HG02840 (cell line): ENCODE data around the gene APCDD1L.
"Not testable (repeated sequence)": the region's sequence is repeated elsewhere in the genome, so short reads cannot be mapped to it uniquely, and the experiment has no call there.

Experiments used
- ATAC-seq: cut with Tn5 transposase; IDR thresholded peaks from one replicate; pipeline ENCODE4 v1.9.1; 2021; ENCODE audit warnings: mild to moderate bottlenecking, moderate library complexity, moderate number of reproducible peaks; ENCODE audit not compliant: unreplicated experiment, low FRiP score

APCDD1L gene

GRCh38 chr20:58518387-58518786 is 3.2 kb upstream of the APCDD1L start:
- no peak for ATAC-seq

DNA sequence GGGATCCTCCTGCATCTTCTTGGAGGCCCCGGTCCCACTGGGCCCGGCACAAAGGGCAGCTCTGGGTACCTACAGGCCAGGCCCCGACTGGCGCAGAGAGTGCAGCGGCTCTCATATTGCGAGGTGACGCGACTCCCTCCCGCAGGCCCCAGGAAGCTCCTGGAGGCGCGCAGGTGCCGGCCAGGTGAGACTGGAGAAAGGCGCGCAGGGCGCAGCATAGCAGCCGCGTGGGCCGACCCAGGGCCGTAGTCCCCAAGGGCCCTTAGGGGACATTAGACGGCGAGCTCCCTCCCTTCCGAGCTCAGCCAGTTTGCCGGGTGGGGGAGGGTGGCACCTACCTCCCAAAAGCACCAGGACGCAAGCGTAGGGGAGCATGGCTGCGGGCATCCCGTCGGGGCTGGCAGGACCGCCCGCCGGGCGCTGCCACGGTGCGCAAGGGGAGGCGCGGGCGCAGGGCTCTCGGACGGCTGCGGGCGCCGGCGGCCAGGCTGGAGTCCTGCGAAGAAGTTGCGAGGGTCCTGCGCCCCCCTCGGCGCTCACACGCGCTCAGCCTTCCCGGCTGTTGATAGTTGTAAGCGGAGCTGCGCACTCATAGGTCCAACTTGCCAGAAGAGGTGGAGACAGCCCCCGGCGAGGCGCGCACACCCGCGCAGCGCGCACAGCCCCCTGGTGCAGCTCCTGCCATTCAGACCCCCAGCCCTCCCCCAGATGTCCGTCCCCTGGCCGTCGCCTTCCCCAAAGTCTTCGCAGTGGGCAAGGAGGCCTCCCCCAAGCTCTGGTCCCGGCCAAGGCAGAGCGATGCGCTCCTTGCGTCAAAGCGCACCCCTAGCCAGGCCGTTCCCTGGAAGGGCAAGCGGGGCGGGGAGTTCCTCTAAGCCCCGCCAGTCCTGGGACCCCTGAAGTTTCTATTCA is 622 bp downstream of the APCDD1L start:
- ATAC-seq = no peak

DNA sequence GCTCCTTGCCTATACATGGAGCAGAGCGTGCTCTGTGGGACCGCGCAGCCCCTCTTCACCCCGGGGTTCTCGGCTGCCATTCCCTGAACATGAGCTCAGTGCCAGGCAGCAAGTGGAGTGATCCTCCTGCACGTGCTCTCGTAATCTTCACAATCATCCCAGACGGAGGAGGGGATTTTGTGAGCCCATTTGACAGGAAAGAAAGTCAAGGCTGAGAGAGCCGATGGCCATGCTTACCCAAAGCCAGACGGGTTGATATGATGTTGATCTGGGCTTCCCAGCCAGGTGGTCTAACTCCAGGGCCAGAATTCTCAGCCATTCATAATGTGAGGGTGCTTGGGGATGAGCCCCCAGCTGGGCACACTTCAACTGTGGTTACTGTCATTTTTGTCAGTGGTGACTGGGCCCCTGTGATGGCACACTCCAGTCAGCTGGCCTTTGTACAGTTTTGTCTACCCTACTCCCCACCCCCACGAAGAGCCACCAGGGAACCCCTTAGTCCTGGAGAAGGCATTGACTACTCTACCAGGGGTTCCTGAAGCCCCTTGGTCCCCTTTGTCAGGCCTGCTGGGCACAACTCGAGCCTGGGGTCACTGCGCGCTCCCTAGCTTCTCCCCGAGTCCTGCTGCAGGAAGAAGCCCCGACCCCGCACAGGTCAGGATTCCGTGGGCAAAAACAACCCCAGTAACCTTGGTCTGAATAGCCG is 1.5 kb downstream of the APCDD1L start:
- no peak for ATAC-seq

GRCh38 chr20:58512808-58513552 is 2.2 kb downstream of the APCDD1L start:
- no peak for ATAC-seq

DNA sequence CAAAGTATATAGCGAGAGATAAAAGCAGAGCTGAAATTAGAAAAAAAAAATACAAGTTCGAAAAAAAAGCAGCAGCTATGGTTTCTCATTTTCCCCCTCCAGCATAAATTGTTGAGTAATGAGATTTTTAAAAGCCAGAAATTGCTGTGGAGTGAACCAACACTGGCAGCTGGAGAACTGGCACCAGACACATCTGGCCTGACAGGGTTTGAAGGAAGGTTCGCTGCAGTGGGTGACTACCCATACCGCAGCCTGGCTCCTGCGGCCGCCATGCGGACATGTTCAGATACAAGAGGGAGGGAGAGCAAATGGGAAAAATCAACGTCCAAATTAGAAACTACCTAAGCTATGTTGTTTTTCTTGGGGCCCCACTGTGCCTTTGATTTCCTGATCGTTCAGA is 3.3 kb downstream of the APCDD1L start:
- no peak for ATAC-seq

GRCh38 chr20:58511364-58511763 is 3.8 kb downstream of the APCDD1L start:
- no peak for ATAC-seq

DNA sequence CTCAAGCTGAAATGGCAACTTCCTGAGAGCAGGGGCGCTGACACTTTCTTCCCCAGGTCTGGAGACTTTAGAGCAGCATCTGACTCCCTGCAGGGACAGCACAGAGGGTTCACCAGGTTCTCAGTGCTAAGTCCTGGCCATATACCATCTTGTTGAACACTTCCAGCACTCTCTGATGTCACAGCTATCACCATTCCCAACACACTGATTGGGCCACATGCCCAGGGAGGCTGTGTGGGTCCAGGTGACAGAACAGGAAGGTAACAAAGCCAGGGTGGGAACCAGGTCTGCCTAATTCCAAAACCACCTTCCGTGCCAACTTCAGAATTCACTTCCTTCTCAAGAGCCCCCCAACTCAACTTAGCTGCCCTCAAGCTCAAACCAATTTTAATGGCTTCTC is 4.3 kb downstream of the APCDD1L start:
- ATAC-seq = no peak

GRCh38 chr20:58508762-58509395 is 6.3 kb downstream of the APCDD1L start:
- ATAC-seq = no peak

GRCh38 chr20:58506999-58507398 is 8.2 kb downstream of the APCDD1L start:
- not testable (repeated sequence) for ATAC-seq

GRCh38 chr20:58504566-58504965 is 10.6 kb downstream of the APCDD1L start:
- ATAC-seq = no peak

GRCh38 chr20:58503668-58504067 is 11.5 kb downstream of the APCDD1L start:
- ATAC-seq = no peak

GRCh38 chr20:58500256-58500655 is 14.9 kb downstream of the APCDD1L start:
- no peak for ATAC-seq

GRCh38 chr20:58498470-58499068 is 16.6 kb downstream of the APCDD1L start:
- no peak for ATAC-seq

DNA sequence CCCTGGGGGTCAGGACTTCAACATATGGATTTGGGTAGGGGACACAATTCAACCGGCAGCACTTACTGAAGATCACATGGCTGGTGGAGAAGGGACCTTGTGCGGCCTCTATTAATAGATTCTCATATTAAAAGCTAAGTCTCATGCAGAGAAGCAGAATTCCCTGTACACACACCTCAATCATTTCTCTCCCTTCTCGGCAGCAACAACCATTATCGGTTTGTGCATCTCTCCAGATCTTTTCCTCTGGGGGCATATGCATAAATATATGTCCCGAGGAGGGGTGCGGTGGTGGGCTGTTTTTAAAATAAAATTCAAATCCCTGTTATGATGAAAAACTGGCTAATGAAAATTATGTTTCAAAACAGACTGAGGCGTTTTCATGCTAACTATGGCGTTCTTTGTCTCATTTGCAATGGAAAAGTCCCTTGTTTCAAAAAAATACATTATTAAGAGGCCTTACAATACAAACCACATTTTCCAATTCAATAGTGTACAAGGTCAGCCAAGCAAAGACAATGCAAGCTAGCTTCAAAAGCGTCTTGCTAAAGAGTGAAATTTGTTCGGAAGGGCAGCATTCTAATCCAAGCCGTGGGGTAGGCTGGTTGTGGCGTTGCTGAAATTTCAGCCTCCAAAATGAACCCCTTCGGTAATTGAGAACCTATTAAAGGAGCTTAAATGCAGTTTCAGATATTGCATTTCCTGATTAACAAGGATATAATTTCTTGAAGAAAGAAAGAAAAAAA is 17.3 kb downstream of the APCDD1L start:
- no peak for ATAC-seq

DNA sequence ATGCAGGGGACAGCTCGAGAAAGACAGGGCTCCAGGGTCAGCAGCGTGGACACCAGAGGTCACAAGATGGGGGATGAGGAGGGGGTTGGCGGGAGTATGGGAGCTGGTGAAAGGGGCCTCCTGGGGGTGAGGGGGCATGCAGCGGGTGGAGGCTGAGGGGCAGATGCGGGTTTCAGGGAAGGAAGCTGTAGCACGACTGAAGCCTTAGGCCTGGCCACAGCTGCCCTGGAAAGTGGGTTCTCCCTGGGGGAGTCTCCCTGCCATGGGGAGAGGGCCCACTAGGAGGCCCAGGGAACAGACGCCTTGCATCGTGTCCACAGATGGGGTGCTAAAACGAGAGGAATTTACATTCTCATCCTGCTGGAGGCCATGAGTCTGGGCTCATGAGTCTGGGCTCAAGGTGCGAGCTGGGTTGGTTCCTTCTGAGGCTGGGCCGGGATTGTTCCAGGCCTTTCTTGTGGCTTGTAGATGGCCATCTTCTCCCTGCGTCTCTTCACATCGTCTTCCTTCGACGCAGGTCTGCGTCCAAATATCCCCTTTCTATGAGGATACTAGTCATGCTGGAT is 18.0 kb downstream of the APCDD1L start:
- ATAC-seq = no peak

DNA sequence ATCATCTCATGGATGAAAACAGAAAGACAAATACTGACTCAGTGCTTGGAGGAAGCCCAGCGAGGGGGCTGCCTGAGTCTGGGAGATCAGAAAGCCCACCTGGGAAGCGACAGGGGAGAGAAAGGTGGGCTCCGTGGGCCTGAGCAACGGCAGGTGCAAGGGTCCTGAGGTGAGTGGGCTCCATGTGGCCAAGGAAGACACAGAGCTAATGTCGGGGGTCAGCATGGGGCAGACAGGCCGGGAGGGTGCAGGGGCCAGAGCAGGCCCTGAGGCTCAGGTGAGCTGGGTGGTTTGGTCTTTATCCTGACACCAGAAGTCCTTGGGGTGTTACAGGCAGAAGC is 18.8 kb downstream of the APCDD1L start:
- no peak for ATAC-seq

DNA sequence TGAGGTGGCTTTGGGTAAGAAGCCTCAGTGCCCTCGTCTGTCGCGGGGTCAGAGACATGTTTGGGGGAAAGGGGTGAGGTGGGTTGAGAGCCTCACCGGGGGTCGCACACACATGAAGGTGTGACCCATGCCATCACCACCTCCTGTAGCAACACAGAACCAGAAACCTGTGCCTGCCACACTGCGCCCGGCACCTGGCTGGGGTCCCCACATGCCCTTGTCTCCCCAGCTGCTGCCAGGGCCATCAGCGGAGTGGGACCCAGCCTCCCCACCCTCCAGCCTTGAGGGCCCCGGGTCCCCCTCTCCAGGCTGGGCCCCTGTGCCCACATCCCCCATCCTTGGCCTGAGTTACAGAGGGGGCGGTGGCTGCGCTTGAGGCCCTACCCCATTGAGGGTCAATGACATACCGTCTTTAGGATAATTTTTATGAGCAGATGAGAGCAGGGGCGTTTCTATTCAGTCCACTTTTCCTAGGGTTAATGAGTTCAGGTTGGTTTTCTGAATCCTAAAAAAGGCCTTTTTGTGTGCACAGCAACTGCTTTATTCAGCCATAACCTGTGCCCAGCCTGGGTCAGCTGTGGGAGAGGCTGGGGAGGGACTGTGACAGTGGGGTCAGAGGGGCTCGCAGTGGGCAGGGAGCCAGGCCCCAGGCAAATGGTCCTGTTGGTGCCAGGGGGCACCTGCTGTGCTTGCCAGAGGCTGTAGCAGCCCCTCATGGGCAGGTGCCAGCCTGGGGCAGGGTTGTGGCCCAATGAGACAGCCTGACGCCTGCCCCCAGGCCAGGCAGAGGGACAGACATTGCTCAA is 19.4 kb downstream of the APCDD1L start:
- no peak for ATAC-seq

- ATAC-seq = no peak
Measured at GRCh38 chr20:58494923-58495622, 20.1 kb downstream of the APCDD1L start.
